Nephron (organoid): ENCODE measurements around the gene VDAC2.

ENCODE experiments used
- H3K27ac Mint-ChIP-seq, 3 experiments: 2 replicates each; pipeline ENCODE4 v1.8.0; 2020; ENCODE audit warnings: mixed read lengths in 3 of 3, mild to moderate bottlenecking in 2 of 3, moderate library complexity in 1 of 3
- H3K27me3 Mint-ChIP-seq: 2 replicates; pipeline ENCODE4 v1.8.0; 2021; ENCODE audit warnings: low read depth, mild to moderate bottlenecking, moderate library complexity, mixed read lengths
- H3K36me3 Mint-ChIP-seq: 2 replicates; pipeline ENCODE4 v1.8.0; 2020; ENCODE audit warnings: low read depth, mixed read lengths
- H3K4me1 Mint-ChIP-seq: 2 replicates; pipeline ENCODE4 v1.8.0; 2020; ENCODE audit warnings: mixed read lengths
- H3K4me3 Mint-ChIP-seq, 3 experiments: 2 replicates each; pipeline ENCODE4 v1.8.0; 2020; ENCODE audit warnings: mild to moderate bottlenecking in 3 of 3, mixed read lengths in 3 of 3, moderate library complexity in 2 of 3
- H3K9me3 Mint-ChIP-seq: 2 replicates; pipeline ENCODE4 v1.8.0; 2020; ENCODE audit warnings: mixed read lengths
- CTCF ChIP-seq, 3 experiments: fragments of 200-600 bp; sonication (generic); IDR thresholded peaks; one replicate each; pipeline ENCODE4 v1.5.0; 2021; ENCODE audit warnings: antibody characterized with exemption in 3 of 3; ENCODE audit not compliant: unreplicated experiment in 3 of 3

Gene VDAC2

DNA sequence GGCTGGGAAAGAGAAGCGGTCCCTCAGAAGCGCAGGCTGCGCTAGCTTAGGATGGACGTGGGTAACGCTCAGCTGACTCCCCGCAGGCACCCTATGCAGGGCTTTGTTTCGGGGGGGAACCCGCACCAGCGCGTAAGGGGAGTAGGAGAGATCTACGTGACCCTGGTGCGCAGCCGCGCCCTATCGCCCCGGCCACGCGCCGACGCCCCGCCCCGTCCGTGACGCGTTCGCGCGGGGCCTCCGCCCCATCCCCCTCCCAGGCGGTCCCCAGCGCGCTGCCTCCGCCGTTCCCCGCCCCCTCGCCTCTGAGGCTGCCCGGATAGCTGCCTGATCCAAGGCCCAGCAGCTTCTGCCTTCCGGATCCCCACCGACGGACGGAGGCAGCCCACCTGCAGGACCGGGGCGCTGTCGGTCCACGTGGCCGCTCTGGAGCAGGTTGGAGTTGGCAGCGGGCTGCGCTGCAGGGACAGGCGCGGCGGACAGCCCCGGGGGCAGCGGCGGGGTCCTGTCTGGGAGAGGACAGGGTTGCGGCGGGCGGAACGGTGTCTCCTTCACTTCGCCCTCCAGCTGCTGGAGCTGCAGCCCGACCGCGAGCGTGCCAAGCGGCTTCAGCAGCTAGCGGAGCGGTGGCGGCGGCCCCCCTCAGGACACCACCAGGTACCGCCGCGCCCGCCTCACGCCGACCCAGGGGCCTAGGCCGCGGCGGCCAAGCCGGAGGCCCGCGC is at the start of gene VDAC2:
Gene VDAC2 (plus strand): TSS at position 515 of the 725 bp plus-strand sequence. CDS start 363 bp downstream, outside the sequence.
- Mint-ChIP-seq H3K4me3 (peak within 1 kb of the TSS; percentile 97 to 99 (median 99)), H3K27ac (peak within 1 kb of the TSS; percentile 99), H3K4me1 (peaks cover 41% of the 10 kb centered on the region), H3K9me3 (no peaks in the 10 kb centered on the region), H3K27me3 (no peaks in the 10 kb centered on the region), H3K36me3 (peaks cover 32% of the 10 kb centered on the region)
- TF ChIP-seq CTCF (IDR thresholded peaks at IDR 0.05; ENCODE audit: unreplicated experiment in 3 of 3), result no peak

- Mint-ChIP-seq H3K4me1 (no peaks in the 10 kb centered on the region), H3K4me3 (no peak overlapping the region), H3K27me3 (no peaks in the 10 kb centered on the region), H3K9me3 (no peaks in the 10 kb centered on the region), H3K36me3 (peaks cover 38% of the 10 kb centered on the region), H3K27ac (no peak overlapping the region)
- no peak for TF ChIP-seq CTCF (IDR thresholded peaks at IDR 0.05; ENCODE audit: unreplicated experiment in 3 of 3)
Measured at GRCh38 chr10:75165684-75166622, 44.6 kb upstream of the VDAC2 start.

GRCh38 chr10:75166623-75166972 is 44.0 kb upstream of the VDAC2 start:
- Mint-ChIP-seq H3K27me3 (no peaks in the 10 kb centered on the region), H3K4me1 (no peaks in the 10 kb centered on the region), H3K36me3 (peaks cover 38% of the 10 kb centered on the region), H3K27ac (no peak overlapping the region), H3K9me3 (no peaks in the 10 kb centered on the region), H3K4me3 (no peak overlapping the region)
- no peak for TF ChIP-seq CTCF (IDR thresholded peaks at IDR 0.05; ENCODE audit: unreplicated experiment in 3 of 3)

- no peak overlapping the region for H3K27ac Mint-ChIP-seq
- peaks cover 39% of the 10 kb centered on the region for H3K36me3 Mint-ChIP-seq
- H3K4me3 Mint-ChIP-seq, result no peak overlapping the region
- no peaks in the 10 kb centered on the region for H3K27me3 Mint-ChIP-seq
- H3K4me1 Mint-ChIP-seq, result no peaks in the 10 kb centered on the region
- no peak for TF ChIP-seq CTCF (IDR thresholded peaks at IDR 0.05; ENCODE audit: unreplicated experiment in 3 of 3)
- H3K9me3 Mint-ChIP-seq, result no peaks in the 10 kb centered on the region
Measured at GRCh38 chr10:75168275-75168674, 42.3 kb upstream of the VDAC2 start.

DNA sequence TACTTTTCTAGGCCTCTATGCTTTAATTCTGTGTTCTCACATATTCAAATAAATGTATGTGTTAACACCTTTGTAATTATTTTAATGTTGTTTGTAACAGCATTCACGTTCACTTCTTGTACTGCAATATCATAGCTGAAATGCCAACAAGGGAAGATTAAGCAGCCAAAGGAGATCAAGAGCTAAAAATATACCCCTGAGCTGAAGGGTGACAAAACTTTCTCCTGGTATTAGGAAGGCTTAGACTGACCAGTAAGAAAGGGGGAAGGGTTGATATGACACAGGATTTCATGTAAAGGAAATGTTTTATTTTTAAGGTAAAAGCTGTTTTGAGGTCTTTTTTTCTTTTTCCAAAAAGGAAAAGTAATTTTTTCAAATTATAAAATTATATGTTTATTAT is 40.4 kb upstream of the VDAC2 start:
- H3K4me1 Mint-ChIP-seq, result no peaks in the 10 kb centered on the region
- H3K36me3 Mint-ChIP-seq, result peaks cover 38% of the 10 kb centered on the region
- no peak overlapping the region for H3K27ac Mint-ChIP-seq
- no peak overlapping the region for H3K4me3 Mint-ChIP-seq
- no peaks in the 10 kb centered on the region for H3K9me3 Mint-ChIP-seq
- TF ChIP-seq CTCF (IDR thresholded peaks at IDR 0.05; ENCODE audit: unreplicated experiment in 3 of 3), result no peak
- no peaks in the 10 kb centered on the region for H3K27me3 Mint-ChIP-seq
